MM.1S (cell line): ENCODE data around the gene THRSP.

Source experiments
- EZH2phosphoT487 ChIP-seq: fragments of 300-600 bp; sonication (generic); IDR thresholded peaks from 2 replicates; pipeline ENCODE4 v1.6.1; 2018; ENCODE audit warnings: antibody characterized with exemption, low read length
- TF ChIP-seq, protein P1 (sequence below): fragments of 300-600 bp; sonication (generic); IDR thresholded peaks from 2 replicates; pipeline ENCODE4 v1.5.1; 2016; ENCODE audit warnings: antibody characterized with exemption, low read length, mixed read lengths

GRCh38 chr11:78110351-78110750 lies 46.7 kb downstream of the THRSP start:
- TF ChIP-seq, protein P1, sequence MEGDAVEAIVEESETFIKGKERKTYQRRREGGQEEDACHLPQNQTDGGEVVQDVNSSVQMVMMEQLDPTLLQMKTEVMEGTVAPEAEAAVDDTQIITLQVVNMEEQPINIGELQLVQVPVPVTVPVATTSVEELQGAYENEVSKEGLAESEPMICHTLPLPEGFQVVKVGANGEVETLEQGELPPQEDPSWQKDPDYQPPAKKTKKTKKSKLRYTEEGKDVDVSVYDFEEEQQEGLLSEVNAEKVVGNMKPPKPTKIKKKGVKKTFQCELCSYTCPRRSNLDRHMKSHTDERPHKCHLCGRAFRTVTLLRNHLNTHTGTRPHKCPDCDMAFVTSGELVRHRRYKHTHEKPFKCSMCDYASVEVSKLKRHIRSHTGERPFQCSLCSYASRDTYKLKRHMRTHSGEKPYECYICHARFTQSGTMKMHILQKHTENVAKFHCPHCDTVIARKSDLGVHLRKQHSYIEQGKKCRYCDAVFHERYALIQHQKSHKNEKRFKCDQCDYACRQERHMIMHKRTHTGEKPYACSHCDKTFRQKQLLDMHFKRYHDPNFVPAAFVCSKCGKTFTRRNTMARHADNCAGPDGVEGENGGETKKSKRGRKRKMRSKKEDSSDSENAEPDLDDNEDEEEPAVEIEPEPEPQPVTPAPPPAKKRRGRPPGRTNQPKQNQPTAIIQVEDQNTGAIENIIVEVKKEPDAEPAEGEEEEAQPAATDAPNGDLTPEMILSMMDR = no peak
- TF ChIP-seq EZH2phosphoT487 = no peak
